GM18873 (cell line): Measurements from ENCODE around the gene NCAM1.

Source experiments
- ATAC-seq: cut with Tn5 transposase; IDR thresholded peaks from one replicate; pipeline ENCODE4 v1.9.1; 2021; ENCODE audit warnings: mild to moderate bottlenecking, moderate library complexity, moderate number of reproducible peaks; ENCODE audit not compliant: unreplicated experiment, low FRiP score

Gene NCAM1

DNA sequence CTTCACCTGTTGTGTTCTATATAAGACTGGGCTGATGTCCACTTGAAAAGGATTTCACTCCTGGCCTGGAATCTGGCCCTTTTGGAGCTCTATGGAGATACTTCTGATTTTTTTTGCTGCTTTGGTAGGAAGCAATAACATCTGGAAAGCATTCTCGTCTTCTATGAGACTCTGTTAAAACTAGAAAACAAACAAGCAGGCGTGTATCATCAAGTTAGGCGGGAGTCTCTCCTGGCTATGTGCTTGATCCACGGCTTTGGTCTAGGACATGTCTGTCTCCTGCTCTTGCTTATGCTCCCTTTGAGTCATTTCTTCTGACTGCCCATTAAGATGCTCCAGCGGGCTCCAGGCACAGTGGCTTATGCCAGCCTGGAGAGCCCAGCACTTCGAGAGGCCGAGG is 231.8 kb downstream of the NCAM1 start:
- ATAC-seq = no peak

DNA sequence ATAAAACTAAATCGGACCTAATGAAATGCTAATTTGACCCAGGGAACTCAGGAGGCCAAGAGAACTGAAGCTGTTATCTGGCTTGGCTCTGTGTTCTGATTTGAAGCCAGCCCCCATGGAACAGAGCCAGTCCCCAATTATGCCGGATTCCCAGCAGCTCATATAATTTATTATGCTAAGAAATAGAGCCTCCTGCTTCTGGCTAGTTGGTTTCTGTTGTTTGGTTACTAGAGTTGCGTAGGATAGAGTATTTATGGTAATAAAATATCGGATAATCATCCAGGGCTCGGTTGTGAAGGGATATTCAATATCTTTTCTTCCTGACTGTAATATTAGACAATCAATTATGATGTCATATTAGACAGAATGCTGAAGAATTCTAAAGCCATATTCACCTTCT is 232.7 kb downstream of the NCAM1 start:
- no peak for ATAC-seq

- ATAC-seq = no peak
These were observed 234.5 kb downstream of the NCAM1 start for GRCh38 chr11:113195728-113196127.

GRCh38 chr11:113197446-113197845 is 236.2 kb downstream of the NCAM1 start:
- ATAC-seq = no peak

- ATAC-seq = no peak
These were observed 237.9 kb downstream of the NCAM1 start for GRCh38 chr11:113198972-113199661.

DNA sequence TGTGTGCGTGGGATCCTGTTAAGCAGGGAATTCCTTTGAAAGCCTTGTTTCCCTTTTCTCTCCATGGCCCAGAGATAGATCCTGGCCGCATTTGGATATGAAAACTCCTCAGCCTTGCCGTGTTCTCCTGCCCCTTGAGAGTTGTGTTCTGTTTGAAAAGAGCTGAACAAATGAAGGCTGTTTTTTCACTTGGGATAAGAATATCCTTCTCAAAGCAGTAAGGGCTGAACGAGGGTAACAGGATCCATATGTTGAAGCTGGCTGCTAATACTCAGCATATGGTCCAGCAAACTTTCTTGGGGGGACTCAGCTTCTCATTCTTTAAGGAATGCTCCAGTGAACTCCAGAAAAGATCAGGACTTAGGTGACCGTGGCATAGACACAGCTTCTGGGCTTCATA is 238.6 kb downstream of the NCAM1 start:
- ATAC-seq = no peak

DNA sequence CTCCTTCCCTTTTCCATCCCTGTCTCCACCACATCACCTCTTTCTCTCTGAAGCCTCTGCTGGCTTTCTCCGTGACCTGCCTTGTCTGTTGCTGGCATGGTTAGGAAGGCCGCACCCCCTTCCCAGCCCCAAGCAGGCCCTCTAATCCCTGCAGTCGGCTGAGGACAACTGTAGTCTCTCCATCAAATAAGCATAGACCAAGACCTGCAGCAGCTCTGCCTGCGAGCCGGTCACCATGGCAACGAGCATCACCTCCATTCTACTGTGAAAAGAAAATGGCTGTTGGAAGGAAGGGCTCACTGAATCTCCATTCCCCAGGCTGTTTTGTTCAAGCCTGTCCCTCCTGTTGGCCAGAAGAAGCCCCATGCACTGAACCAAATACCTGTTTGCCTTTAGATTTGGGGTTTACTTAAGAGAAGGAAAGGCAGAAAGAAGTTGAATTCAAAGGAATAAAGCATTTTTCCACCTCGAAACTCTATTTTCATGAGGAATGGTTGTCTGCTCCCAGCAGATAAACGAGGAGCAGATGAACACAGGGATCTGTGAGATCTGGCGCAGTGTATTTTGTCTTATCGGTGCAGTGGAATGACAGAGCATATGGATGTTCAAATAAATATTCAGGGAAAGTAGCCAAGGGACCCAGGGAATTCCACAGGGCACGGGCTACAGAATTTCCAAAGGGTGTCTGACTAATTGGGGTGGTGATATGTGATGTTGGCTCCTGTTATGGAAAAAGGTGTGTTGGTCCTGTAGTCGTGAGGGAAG is 240.0 kb downstream of the NCAM1 start:
- no peak for ATAC-seq

GRCh38 chr11:113202431-113202830 is 241.2 kb downstream of the NCAM1 start:
- ATAC-seq = no peak

- ATAC-seq = no peak
These were observed 242.0 kb downstream of the NCAM1 start for GRCh38 chr11:113203141-113203753.

- ATAC-seq = no peak
These were observed 243.1 kb downstream of the NCAM1 start for GRCh38 chr11:113204280-113204679.

DNA sequence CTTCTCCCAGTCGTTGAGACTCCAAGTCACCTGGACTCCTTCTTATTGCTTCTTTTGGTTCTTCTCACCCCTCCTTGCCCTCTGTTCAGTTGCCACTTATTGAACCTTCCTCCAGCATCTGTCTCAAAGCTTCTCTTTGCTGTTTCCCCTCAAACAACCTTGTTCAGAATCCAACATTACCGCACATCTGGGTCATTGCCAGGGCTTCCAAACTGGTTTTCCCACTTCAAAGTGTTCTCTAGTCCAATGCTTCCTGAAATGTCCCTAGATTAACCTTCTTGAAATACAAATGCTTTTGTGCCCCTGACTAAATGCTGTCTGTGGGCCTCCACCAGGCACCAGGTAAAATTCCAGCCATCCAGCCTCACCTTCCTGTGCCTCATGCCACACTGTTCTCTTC is 252.3 kb downstream of the NCAM1 start:
- no peak for ATAC-seq

DNA sequence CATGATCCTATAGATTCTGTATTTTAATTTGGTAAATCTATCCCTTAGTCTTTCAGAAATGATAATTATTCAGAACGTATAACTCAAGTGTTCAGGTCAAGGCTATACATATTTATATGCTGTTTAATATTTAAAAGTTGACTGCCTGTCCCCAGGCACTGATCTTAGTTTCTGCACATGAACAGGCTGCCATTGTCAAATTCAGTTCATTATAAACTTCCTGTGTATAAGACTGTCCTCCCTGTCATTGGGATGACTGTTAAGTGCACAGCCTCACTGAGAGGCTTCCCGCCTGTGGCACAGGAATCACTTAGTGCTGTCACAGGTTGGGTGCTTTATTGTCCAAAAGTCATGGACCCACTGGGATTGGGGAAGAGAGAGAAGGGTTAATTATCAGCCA is 261.0 kb downstream of the NCAM1 start:
- no peak for ATAC-seq

DNA sequence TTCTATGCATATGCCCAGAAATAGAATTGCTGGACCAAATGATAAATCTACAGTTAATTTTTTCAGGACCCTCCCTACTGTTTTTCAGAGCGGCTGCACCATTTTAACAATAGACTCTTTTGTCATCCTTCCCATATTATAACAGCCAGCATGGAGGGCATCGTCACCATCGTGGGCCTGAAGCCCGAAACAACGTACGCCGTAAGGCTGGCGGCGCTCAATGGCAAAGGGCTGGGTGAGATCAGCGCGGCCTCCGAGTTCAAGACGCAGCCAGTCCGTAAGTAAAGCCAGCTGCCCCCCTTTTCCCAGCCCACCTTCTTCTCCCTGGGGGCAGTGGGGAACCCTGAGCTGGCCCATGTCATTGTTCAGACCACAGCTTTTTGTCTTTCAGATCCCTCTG is 273.7 kb downstream of the NCAM1 start:
- no peak for ATAC-seq

GRCh38 chr11:113237261-113237660 is 276.0 kb downstream of the NCAM1 start:
- no peak for ATAC-seq

DNA sequence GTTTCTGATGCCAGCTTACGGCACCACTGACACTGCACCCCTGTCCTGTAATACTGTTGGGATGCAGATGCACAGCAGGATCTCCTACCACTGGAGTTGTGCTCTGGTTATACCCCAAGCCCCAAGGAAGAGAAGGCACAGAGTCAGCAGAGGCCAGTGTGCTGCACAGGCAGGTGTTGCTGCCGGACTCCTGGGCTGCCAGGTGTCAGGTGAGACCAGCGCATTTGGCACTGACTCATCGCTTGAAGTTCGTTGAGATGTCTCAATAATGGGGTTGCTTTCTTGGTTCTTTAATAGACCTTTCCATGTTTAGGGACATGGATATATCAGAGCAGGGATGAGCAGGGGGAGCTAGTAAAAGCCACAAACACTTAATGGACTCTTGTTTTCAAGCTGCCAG is 277.5 kb downstream of the NCAM1 start:
- ATAC-seq = no peak

DNA sequence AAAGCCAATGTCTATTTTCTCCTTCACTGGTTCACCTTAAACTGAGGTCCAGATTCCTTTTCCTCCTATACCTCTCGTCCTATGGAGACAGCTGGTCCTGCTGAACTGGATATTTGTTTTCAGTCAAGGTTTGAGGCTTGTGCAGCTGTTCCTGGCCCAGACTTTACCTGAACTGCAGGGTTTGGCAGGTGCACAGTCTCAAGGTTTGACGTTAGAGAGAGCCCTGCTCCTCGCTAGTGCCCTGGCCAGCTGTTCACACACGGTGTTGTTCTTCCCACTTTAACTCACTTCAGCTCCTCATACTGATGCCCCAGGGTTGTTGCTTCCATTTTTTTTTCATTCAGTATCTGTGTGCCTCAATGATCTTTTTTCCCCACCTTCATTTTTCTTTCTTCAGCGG is 279.2 kb downstream of the NCAM1 start:
- no peak for ATAC-seq

GRCh38 chr11:113240790-113241635 is 279.8 kb downstream of the NCAM1 start:
- ATAC-seq = no peak

- no peak for ATAC-seq
These were observed 280.4 kb downstream of the NCAM1 start for GRCh38 chr11:113241636-113242054.

DNA sequence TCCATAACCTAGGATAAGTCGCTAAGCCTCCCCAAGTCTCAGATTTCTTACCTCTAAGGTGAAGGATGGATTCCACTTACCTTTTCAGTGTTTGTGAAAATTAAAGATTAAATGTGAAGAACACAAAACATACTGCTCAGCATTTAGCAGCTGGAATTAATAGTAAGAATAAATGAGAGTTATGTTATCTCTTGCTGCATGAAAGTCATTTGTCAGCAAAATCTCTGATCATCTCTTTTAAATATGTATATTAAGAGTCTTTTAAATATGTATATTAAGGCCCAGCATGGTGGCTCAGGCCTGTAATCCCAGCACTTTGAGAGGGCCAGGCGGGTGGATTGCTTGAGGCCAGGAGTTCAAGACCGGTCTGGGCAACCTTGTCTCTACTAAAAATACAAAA is 280.8 kb downstream of the NCAM1 start:
- ATAC-seq = no peak

DNA sequence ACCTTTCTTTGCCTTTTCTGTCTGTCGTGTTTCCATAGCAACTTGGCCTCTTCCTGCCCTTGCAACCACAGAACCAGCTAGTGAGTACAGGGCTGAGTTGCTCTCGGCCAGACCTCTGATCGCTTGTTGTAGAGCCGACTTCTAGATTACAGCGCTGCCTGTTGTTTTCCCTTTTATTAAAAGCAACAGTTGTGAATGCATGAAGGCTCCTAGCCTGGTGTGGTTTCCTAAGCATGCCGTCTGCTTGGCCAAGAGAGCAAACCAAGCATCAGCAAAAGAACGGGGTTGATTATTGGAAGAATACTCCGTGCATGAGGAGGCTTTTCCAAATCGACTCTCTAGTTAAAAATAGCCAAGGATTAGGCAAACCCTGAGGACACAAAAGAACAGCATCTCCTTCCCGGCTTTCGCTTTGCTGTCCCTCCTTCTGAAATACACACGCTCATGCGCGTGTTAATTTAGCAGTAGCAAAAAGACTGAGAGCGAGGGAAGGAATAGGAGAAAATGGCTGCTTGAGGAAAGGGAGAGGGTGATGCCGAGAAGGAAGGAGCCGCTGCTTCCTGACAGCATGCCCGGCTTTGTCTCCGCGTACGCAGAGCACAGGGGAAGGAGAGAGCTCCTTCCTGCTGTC is 281.7 kb downstream of the NCAM1 start:
- ATAC-seq = no peak
